ENCODE data around the gene ARL4D. TPM values are rescaled to one million over a fixed set of nuclear protein-coding genes. Genes with fewer than 3 reads are reported as not detected.

ARL4D gene
- total RNA-seq, 1 experiment from 2014 or later = 4.5 TPM

- DNase-seq (ENCODE audit: low read depth, low spot score) = no peak
- POLR2A ChIA-PET = interaction anchor here (0.5 kb wide), 1 partner anchor 19 kb away, joined by 10 read pairs; no protein-coding TSS in a partner anchor
- intact Hi-C loops (cut with micrococcal nuclease; ENCODE audit: unreplicated experiment) (no loop called here), in situ Hi-C loops (cut with HindIII; ENCODE audit: low pct_unique_long_range_greater_than_20kb, low sequenced_read_pairs) (no loop called here)
- no peaks in the 10 kb centered on the region for H3K9me3 ChIP-seq (ENCODE audit: control insufficient read depth, insufficient read depth, low read depth, low read length)
- H3K36me3 ChIP-seq (ENCODE audit: control insufficient read depth, insufficient read depth, low read length) = no peaks in the 10 kb centered on the region
- no peak overlapping the region for H3K4me3 ChIP-seq (ENCODE audit: low read depth in 2 of 2, low read length in 2 of 2)
- no peak for ATAC-seq
- H3K4me1 ChIP-seq (ENCODE audit: control insufficient read depth, insufficient read depth, low read length) = no peaks in the 10 kb centered on the region
- CTCF ChIA-PET = no interaction called here
- BruUV-seq (replicated peaks) = no TSS peak
- no peaks in the 10 kb centered on the region for H3K27me3 ChIP-seq (ENCODE audit: control insufficient read depth, insufficient read depth, low read length)
- no peak overlapping the region; the same call in 1 of the 2 replicates for H3K27ac ChIP-seq (ENCODE audit: low read length)
- TF ChIP-seq POLR2AphosphoS5 (IDR thresholded peaks at IDR 0.05; ENCODE audit: low read depth, low read length) (no peak), REST (IDR thresholded peaks at IDR 0.05; ENCODE audit: insufficient read depth in 1 of 2, low read depth in 2 of 2, low read length in 1 of 2) (no peak), TCF7L2 (IDR thresholded peaks at IDR 0.05; ENCODE audit: low read depth, low read length) (no peak), CTCF (IDR thresholded peaks at IDR 0.05) (no peak), SIN3A (IDR thresholded peaks at IDR 0.05; ENCODE audit: borderline replicate concordance, insufficient read depth, low read depth, low read length) (no peak)
Measured at GRCh38 chr17:43411369-43411677, 12.5 kb downstream of the ARL4D start.

- in situ Hi-C loops (cut with HindIII; ENCODE audit: low pct_unique_long_range_greater_than_20kb, low sequenced_read_pairs) = no loop called here
- TF ChIP-seq REST (IDR thresholded peaks at IDR 0.05; ENCODE audit: insufficient read depth in 1 of 2, low read depth in 2 of 2, low read length in 1 of 2) (no peak), POLR2AphosphoS5 (IDR thresholded peaks at IDR 0.05; ENCODE audit: low read depth, low read length) (no peak)
- BruUV-seq (replicated peaks) = no TSS peak
- intact Hi-C loops (cut with micrococcal nuclease; ENCODE audit: unreplicated experiment) = no loop called here
- no peaks in the 10 kb centered on the region for H3K9me3 ChIP-seq (ENCODE audit: control insufficient read depth, insufficient read depth, low read depth, low read length)
- H3K27ac ChIP-seq (ENCODE audit: low read length) = no peak overlapping the region; the same call in 1 of the 2 replicates
- no peaks in the 10 kb centered on the region for H3K36me3 ChIP-seq (ENCODE audit: control insufficient read depth, insufficient read depth, low read length)
- no peaks in the 10 kb centered on the region for H3K27me3 ChIP-seq (ENCODE audit: control insufficient read depth, insufficient read depth, low read length)
- no peak overlapping the region for H3K4me3 ChIP-seq (ENCODE audit: low read depth in 2 of 2, low read length in 2 of 2)
- POLR2A ChIA-PET = no interaction called here
- DNase-seq (ENCODE audit: low read depth, low spot score) (no peak), ATAC-seq (no peak)
- no peaks in the 10 kb centered on the region for H3K4me1 ChIP-seq (ENCODE audit: control insufficient read depth, insufficient read depth, low read length)
- CTCF ChIA-PET = no interaction called here
Measured at GRCh38 chr17:43411749-43412148, 13.0 kb downstream of the ARL4D start.

Measured in Panc1 (cell line).